Endometrium (tissue), 2 donors: ENCODE data around the gene HJURP.

ENCODE experiments used
- FAIRE-seq: peaks from 2 replicates; lab custom pipeline; 2012; peaks lifted over from hg19 to GRCh38; lab: Jason Lieb, UNC
- donor health status: control.
- donor health status: control.

The HJURP gene

GRCh38 chr2:233793465-233794127, 60.7 kb downstream of the HJURP start:
- no peak for FAIRE-seq

GRCh38 chr2:233792720-233793119, 61.6 kb downstream of the HJURP start:
- FAIRE-seq: no peak

- no peak for FAIRE-seq
These were observed 62.4 kb downstream of the HJURP start for GRCh38 chr2:233791883-233792329.

- FAIRE-seq: no peak
These were observed 63.0 kb downstream of the HJURP start for GRCh38 chr2:233791151-233791882.

- FAIRE-seq: no peak
These were observed 64.8 kb downstream of the HJURP start for GRCh38 chr2:233789554-233789953.
